IPS DF 4.7 (cell line): ENCODE results near the gene DOCK1.
"Not testable (repeated sequence)": the region's sequence is repeated elsewhere in the genome, so short reads cannot be mapped to it uniquely, and the experiment has no call there.

Experiments used
- DNase-seq: peaks from one replicate; pipeline ENCODE4 v3.0.0-alpha.2; 2013; ENCODE audit warnings: low spot score; ENCODE audit errors: extremely low read depth

Gene DOCK1

GRCh38 chr10:127306479-127306878 lies 401.3 kb downstream of the DOCK1 start:
- no peak for DNase-seq

- no peak for DNase-seq
These were observed 402.1 kb downstream of the DOCK1 start for GRCh38 chr10:127307338-127307737.

GRCh38 chr10:127308031-127308430 lies 402.8 kb downstream of the DOCK1 start:
- DNase-seq, result no peak

GRCh38 chr10:127309619-127310018 lies 404.4 kb downstream of the DOCK1 start:
- not testable (repeated sequence) for DNase-seq

- no peak for DNase-seq
These were observed 405.2 kb downstream of the DOCK1 start for GRCh38 chr10:127310430-127310829.

- DNase-seq, result no peak
These were observed 405.7 kb downstream of the DOCK1 start for GRCh38 chr10:127310923-127311322.

- no peak for DNase-seq
These were observed 408.9 kb downstream of the DOCK1 start for GRCh38 chr10:127313996-127314700.

- no peak for DNase-seq
These were observed 409.6 kb downstream of the DOCK1 start for GRCh38 chr10:127314797-127315196.

- DNase-seq, result no peak
These were observed 410.7 kb downstream of the DOCK1 start for GRCh38 chr10:127315888-127316287.

- DNase-seq, result no peak
These were observed 413.2 kb downstream of the DOCK1 start for GRCh38 chr10:127318396-127318795.

- no peak for DNase-seq
These were observed 414.0 kb downstream of the DOCK1 start for GRCh38 chr10:127319271-127319670.

- no peak for DNase-seq
These were observed 414.5 kb downstream of the DOCK1 start for GRCh38 chr10:127319691-127320090.

GRCh38 chr10:127320176-127320575 lies 414.9 kb downstream of the DOCK1 start:
- DNase-seq, result no peak

- no peak for DNase-seq
These were observed 417.1 kb downstream of the DOCK1 start for GRCh38 chr10:127322286-127322685.

- DNase-seq, result no peak
These were observed 420.3 kb downstream of the DOCK1 start for GRCh38 chr10:127325506-127325905.

- DNase-seq, result no peak
These were observed 421.7 kb downstream of the DOCK1 start for GRCh38 chr10:127326883-127327282.

GRCh38 chr10:127331696-127332095 lies 426.5 kb downstream of the DOCK1 start:
- DNase-seq, result no peak

- no peak for DNase-seq
These were observed 427.4 kb downstream of the DOCK1 start for GRCh38 chr10:127332631-127333030.

GRCh38 chr10:127337801-127338200 lies 432.6 kb downstream of the DOCK1 start:
- DNase-seq, result no peak

GRCh38 chr10:127338399-127339110 lies 433.3 kb downstream of the DOCK1 start:
- DNase-seq, result no peak

GRCh38 chr10:127343821-127344220 lies 438.6 kb downstream of the DOCK1 start:
- no peak for DNase-seq

GRCh38 chr10:127344346-127344745 lies 439.1 kb downstream of the DOCK1 start:
- no peak for DNase-seq
